Hypothalamus (tissue), 51 donors: Measurements from ENCODE around the gene TP53TG5.

Source experiments
- DNase-seq, 51 donors: peaks; one replicate each; lab custom pipeline; 2025; lab: John Stamatoyannopoulos, UW

The TP53TG5 gene

GRCh38 chr20:45406260-45407066 is 28.3 kb upstream of the TP53TG5 start:
- peak in 46 of 51 donors; percentile 32 to 82 (median 60) for DNase-seq

DNA sequence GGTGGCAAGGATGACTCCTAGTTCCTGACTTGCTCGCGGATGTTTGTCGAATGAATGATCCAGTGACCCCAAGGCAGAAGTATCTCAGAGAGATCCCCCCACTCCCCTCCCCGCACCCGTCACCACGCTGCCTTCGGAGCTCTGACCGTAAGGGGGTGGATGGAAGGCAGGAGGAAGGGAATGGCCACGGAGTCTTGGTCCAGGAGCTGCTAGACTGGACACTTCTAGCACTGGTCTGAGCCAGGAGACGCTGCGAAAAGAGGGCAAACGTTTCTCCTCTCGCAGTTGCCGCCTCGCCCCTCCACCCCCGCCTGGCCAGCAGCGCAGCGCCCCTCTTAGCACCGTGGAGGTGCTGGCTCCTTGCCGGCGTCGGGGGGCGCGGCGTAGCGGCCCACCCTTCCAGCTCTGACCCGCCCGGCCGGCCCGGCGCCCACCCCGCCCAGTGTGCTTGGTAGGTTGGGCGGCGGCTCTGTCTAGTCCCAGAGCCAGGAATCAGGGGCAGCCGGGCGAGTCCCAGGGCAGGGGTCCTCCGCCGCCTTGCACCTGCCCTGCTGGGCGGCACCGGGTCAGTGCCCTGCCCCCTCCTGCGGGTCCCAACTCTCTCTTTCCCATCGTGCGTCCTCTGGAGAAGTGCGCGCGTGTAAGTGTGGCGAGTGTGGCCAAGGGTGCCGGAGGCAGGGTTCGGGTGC is 27.6 kb upstream of the TP53TG5 start:
- peak in 7 of 51 donors; percentile 22 to 66 (median 57) for DNase-seq

DNA sequence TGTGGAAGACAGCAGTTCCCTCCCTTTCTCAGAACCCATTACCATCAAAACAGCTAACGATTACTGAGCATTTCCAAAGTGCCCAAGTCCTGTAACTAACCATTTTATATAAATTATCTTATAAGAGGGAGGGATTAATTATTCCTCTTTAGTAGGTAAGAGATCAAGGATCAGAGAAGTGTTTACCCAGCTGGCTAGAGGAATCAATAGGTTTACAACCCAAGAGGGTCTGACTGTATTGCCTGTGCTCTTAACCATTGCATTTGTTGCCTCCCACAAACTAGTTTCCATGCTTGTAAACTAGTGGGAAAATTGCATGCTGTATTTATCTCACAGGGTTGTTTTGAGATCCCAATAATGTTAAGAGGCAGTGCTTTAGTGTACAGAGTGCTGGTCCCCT is 26.3 kb upstream of the TP53TG5 start:
- DNase-seq = no peak

DNA sequence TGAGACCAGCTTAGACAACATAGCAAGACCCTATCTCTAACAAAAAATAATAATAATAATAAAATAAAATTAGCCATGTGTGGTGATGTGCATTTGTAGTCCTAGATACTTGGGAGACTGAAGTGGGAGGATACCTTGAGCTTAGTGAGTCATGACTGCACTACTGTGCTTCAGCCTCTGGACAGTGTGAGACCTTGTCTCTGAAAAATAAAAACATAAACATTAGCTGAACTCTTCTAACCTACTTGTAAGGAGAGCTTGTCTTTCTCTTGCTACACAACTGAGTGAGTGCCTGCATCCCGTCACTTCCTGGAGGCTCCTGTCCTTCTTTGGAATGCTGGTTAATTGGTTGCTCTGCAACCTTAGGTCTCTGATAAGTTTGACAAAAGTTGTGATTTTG is 24.8 kb upstream of the TP53TG5 start:
- DNase-seq = no peak

- DNase-seq = no peak
These were observed 22.4 kb upstream of the TP53TG5 start for GRCh38 chr20:45400346-45401031.

DNA sequence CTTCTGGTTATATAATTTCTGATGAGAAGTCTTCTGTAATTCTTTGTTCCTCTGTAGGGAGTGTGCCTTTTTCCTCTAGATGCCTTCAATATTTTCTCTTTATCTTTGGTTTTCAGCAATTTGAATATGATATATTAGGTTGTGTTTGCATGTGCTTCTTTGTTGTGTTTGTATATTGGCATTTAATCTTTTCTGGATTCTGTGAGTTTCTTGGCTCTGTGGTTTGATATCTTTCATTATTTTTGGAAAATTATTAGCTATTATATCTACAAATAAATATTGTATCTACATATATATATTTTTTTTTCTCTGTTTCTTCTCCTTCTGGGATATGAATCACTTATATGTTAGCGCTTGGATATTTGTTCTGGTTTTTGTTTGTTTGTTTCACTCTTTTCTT is 20.9 kb upstream of the TP53TG5 start:
- no peak for DNase-seq

GRCh38 chr20:45395114-45395415 is 16.9 kb upstream of the TP53TG5 start:
- no peak for DNase-seq

DNA sequence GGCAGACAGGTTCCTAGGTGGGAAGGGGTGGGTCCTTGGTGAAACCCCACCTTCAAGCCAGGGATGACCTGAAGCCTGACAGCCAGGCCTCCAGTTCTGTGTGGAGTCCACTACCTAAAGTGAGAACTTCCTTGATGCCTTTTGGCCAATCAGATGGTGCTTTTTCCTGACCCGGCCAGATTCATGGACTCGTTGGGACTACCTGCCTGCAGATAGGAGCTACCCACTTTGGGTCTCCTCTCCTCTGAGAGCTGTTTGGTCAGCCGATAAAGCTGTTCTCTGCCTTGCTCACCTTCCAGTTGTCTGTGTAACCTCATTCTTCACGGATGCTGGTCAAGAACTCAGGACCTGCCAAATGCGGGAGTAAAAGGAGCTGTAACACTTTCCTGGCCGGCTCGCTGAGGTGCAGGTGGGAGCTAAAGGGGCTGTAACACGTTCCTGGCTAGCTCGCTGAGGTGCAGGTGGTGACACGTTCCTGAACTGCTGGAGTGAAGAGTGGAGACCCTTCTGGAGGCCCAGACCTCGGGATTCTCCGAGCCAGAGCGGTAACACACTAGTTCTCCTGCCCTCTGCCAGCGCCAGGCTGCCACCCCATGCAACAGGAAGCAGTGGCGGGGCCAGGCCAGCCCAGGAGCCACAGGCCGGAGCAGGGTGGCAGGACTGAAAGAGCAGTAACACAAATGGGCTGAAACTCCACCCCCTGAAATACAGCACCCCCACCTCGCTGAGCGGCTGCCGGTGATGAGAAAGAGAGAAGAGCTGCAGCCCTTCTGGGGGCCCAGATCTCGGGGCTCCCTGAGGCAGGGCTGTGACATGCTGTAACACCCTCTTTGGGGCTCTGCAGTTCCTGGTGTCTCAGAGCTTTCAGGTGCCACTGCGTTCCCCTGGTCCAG is 16.3 kb upstream of the TP53TG5 start:
- no peak for DNase-seq

- DNase-seq = peak in 5 of 51 donors; percentile 17 to 45 (median 32)
These were observed 14.6 kb upstream of the TP53TG5 start for GRCh38 chr20:45392733-45393132.

DNA sequence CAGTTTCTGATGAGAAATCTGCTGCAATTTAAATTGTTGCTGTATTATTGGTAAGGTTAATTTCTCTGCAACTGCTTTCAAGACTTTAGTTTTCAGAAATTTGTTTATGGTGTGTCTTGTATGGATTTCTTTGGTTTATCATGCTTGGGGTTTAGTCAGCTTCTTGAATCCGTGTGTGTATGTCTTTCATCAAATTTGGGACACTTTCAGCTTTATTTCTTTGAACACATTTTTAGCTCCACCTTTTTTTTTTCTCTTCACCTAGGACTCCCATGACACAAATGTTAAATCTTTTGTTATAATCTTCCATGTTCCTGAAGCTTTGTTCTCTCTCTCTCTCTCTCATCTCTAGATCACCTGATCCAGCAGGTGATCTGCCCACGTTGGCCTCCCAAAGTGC is 13.4 kb upstream of the TP53TG5 start:
- no peak for DNase-seq

GRCh38 chr20:45390931-45391330 is 12.8 kb upstream of the TP53TG5 start:
- DNase-seq = no peak

- no peak for DNase-seq
These were observed 9.1 kb upstream of the TP53TG5 start for GRCh38 chr20:45387274-45387673.

- DNase-seq = no peak
These were observed 856 bp downstream of the TP53TG5 start for GRCh38 chr20:45377269-45377668.

GRCh38 chr20:45374966-45375365 is 3.2 kb downstream of the TP53TG5 start:
- DNase-seq = no peak

- DNase-seq = no peak
These were observed 4.0 kb downstream of the TP53TG5 start for GRCh38 chr20:45374101-45374467.

DNA sequence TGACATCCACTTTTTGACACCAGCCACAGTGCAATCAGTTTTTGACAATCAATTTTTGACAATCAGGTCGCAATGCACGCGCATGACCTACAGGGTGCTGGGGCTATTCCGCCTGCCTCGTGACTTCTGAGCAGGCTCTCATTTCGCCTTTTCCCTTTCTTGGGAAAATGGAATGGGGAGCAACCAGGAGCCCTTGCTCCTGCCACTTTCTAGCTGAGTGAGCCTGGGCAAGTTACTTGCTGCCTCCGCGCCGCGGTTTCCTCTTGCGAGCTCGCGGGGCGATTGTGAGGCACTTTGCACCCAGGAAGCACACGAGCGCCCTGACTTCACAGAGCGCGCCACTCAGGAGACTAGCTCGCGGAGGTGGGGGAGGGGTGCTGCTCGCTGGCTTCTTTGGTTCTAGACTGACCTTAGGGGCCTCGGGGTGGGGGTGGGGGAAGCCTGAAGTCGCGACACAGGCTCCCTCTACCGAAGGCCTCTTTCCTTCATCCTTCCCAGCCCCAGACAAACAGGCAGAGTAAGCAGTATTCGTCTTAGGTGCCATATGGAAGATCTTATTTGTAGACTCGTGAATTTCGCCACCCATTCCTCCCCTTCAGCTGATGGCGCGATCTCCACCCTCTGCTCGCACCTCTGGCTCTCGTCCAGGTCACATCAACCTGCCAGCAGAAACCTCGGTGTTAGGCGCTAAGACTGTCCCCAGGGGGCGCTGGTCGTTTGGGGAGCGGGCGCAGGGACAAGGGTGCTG is 4.6 kb downstream of the TP53TG5 start:
- DNase-seq = peak; percentile 26 to 93 (median 77)

GRCh38 chr20:45372646-45373352 is 5.3 kb downstream of the TP53TG5 start:
- DNase-seq = peak in 38 of 51 donors; percentile 8 to 76 (median 54)

GRCh38 chr20:45372241-45372640 is 5.9 kb downstream of the TP53TG5 start:
- DNase-seq = no peak

GRCh38 chr20:45370571-45371160 is 7.5 kb downstream of the TP53TG5 start:
- no peak for DNase-seq
